GM12801 (cell line): Measurements from ENCODE around the gene SEPTIN1.

Experiments used
- TF ChIP-seq, protein P1 (sequence below): IDR thresholded peaks from one replicate; pipeline ENCODE4 v1.5.1; 2011; ENCODE audit warnings: control low read depth; ENCODE audit not compliant: insufficient read length; ENCODE audit errors: extremely low read depth

The SEPTIN1 gene

DNA sequence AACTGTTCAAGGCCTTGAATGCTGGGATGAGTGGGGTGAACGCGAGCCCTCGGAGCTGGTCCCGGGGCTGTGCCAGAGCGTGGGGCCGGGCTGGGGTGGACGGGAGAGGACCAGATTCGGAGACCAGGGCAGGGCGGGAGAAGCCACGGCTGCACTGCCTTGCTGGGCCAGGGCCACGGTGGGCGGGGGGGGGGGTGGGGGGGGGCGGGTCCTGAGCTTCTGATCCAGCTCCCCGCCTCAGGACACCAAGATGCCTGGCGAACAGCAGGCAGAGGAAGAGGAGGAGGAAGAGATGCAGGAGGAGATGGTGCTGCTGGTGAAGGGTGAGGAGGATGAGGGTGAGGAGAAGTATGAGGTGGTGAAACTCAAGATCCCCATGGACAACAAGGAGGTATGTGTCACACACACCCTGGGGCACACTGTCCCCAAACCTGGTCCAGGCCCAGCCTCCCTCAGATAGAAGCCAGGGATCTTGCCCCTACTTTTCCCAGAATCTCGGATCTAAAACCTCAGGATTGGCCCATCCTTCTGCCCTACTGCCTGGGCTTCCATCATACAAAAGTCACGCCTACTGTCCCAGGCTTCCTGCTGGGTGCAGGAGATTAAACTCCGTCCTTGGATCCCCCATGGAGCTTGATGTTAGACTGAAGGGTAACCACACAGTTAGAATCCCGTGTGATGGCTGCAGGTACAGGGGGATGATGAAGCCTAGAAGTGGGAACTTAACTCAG, 25.6 kb upstream of the SEPTIN1 start:
- TF ChIP-seq, protein P1, sequence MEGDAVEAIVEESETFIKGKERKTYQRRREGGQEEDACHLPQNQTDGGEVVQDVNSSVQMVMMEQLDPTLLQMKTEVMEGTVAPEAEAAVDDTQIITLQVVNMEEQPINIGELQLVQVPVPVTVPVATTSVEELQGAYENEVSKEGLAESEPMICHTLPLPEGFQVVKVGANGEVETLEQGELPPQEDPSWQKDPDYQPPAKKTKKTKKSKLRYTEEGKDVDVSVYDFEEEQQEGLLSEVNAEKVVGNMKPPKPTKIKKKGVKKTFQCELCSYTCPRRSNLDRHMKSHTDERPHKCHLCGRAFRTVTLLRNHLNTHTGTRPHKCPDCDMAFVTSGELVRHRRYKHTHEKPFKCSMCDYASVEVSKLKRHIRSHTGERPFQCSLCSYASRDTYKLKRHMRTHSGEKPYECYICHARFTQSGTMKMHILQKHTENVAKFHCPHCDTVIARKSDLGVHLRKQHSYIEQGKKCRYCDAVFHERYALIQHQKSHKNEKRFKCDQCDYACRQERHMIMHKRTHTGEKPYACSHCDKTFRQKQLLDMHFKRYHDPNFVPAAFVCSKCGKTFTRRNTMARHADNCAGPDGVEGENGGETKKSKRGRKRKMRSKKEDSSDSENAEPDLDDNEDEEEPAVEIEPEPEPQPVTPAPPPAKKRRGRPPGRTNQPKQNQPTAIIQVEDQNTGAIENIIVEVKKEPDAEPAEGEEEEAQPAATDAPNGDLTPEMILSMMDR: no peak

DNA sequence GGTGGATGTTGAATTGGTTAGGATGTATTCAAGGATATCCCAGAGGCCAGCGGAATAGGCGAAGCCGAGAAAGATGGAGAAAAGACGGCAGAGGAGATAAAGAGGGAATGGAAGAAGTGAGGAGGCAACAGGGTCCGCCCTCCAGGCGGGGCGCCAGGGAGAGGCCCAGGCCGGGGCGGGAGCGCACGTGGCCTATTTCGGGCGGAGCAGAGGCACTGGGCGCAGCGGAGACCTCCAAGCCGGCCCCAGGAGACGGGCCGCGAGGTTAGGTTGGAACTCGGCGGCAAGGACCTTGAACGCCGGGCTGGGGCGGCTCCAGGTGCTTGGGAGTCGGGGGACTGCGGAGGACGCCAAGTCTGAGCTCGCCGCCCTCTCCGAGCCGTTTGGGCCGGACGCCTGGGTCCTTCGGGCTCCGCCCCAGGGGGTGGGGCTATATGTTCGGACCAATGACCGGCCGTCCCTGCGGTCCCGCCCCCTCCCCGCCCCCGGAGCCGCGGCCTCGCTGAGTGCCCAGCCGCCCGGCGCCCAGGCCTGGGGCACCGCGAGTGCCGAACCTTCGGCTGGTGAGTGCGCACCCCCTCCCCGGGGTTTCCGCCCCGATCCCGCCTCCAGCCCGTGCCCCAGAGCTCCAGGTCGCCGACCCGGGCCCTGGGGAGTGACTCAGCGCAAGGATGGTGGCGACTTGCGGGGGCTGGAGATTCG, 24.9 kb upstream of the SEPTIN1 start, which contains the start of gene ZNF771:
Gene ZNF771 (plus strand): TSS at position 505 of the 702 bp plus-strand sequence. CDS start 448 bp downstream, outside the sequence.
- TF ChIP-seq, protein P1: no peak

DNA sequence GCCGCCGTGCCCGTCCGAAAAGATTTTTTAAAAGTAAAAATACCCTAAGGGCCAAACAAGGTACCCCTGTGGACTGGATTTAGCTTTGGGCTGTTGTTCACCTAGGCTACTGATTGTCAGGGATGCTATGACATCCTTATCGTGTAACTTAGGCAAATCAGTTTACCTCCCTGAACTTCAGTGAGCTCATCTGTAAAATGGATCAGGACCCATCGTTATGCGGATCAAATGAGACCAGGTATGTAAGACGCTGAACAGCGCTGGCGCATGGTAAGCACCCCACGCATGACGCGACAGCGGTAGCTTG, 24.4 kb upstream of the SEPTIN1 start:
- TF ChIP-seq, protein P1: no peak

DNA sequence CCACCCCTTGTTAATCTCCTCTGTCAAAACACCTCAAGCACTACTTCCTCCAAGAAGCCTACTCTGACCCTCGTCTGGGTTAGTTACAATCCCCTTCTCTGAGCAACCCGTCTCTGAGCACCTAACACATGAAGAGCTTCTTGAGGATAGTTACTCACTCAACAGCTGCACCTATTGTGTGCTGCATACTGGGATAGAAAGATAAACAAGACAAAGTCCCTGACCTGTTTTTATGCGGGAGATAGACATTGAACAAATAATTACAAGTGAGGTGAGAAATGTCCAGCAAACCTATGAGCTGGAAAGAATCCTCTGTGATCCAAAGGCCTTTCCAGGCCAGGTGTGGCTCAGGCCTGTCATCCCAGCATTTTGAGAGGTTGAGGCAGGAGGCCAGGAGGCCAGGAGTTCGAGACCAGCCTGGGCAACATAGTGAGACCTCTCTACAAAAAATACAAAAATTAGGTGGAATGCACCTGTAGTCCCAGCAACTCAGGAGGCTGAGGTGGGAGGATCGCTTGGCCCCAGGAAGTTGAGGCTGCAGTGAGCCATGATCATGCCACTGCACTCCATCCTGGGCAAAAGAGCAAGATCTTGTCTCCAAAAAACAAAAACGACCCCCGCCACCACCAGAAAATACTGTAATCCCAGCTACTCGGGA, 19.5 kb upstream of the SEPTIN1 start:
- TF ChIP-seq, protein P1: no peak

DNA sequence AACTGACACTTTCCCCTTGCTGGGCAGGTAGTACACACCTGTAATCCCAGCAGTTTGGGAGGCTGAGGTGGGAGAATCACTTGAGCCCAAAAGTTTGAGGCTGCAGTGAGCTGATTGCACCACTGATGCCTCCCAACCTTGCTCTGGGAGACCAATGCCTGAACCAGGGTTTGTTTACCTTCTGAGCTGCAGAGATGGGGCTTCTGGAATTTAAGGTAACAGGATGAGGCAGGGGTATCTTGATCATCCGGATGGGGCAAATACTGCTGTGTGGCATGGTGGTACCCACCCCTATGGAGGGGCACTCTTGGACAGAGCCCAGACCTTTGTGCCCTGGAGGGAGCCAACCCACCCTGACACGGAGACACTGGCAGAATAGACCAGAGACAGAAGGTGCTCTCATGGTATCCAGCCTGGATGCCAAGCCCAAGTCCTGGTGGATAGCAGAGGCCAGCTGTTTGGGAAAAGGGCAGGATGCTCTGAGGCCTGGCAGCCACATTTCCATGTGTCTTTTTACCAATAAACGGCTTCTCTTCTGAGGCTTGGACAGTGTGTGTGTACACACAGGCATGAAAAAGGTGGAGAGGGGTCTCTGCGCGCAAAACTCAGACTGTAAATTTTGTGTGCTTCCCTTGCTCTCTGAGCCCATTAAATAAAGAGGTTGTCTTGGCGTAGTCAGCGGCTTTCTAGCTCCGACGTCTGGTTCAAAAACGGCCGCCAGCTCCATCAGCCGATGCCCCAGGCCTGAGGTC, 17.2 kb upstream of the SEPTIN1 start:
- TF ChIP-seq, protein P1: no peak

DNA sequence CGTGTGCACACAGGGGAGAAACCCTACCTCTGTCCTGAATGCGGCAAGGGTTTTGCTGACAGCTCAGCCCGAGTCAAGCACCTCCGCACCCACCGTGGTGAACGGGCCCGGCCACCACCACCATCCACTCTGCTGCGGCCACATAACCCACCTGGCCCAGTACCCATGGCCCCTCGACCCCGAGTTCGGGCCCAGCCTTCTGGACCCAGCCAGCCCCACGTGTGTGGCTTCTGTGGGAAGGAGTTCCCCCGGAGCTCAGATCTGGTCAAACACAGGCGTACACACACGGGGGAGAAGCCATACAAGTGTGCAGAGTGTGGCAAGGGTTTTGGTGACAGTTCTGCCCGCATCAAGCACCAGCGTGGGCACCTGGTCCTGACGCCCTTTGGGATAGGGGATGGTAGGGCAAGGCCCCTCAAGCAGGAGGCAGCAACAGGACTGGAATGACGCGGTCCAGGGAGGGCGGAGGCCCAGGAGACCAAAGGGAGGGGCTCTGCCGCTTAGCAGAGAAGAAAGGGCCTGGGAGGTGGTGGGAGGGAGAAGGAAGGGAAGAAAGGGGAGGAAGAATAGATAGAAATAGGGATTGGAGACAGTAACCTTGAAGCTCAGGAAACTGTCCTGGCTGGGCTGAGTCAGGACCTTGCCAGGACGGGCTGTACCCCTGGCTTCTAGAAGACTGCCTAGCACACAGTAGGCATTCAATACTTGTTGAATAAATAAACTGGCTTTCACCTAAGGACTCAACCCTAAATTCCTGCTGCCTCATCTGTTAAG, 16.5 kb upstream of the SEPTIN1 start:
- TF ChIP-seq, protein P1: no peak
